Measurements from ENCODE around the gene DEPDC5.

Gene DEPDC5

GRCh38 chr22:31895411-31896123, 141.7 kb downstream of the DEPDC5 start:
- no peak for DNase-seq (ENCODE audit: low spot score)

- DNase-seq (ENCODE audit: low spot score), result no peak
Observed at GRCh38 chr22:31896472-31896871, 142.7 kb downstream of the DEPDC5 start.

- no peak for DNase-seq (ENCODE audit: low spot score)
Observed at GRCh38 chr22:31897842-31898805, 144.3 kb downstream of the DEPDC5 start.

DNA sequence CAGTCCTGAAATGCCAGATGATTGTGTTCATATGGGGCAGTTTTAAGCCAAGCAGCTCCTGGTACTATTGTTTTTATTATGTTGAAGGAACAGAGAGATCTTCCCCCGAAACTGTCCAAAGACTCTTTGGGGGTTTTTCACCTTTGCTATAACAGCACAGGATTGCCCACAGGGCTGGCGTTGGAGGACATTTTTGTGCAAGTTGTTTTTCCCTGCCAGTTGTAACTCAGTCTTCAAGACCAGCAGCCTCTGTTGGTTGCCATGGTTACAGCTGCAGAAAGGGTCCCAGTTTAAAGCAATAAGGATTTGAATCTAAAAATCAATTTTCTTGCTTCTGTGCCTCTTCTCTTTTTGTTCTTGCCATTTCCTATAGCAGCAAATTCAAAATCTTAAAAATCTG, 145.1 kb downstream of the DEPDC5 start:
- no peak for DNase-seq (ENCODE audit: low spot score)

- DNase-seq (ENCODE audit: low spot score), result no peak
Observed at GRCh38 chr22:31899669-31900068, 145.8 kb downstream of the DEPDC5 start.

GRCh38 chr22:31901388-31902137, 147.7 kb downstream of the DEPDC5 start:
- no peak for DNase-seq (ENCODE audit: low spot score)

DNA sequence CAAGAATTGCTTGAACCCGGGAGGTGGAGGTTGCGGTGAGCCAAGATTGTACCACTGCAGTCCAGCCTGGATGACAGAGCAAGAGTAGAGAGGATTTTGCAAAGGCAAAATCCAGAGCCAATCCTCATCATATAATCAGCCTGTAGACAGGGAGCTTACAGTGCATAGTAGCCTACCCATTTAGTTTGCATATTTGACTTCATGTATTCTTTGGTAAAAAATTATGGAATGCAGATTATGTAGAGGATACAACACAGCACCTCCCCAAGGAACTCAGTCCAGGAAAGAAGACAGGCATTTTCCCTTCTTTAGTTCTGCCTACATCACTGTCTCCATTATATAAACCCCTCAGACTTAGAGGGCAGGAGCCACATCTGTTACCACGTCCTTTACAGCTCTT, 150.8 kb downstream of the DEPDC5 start:
- DNase-seq (ENCODE audit: low spot score), result no peak

- no peak for DNase-seq (ENCODE audit: low spot score)
Observed at GRCh38 chr22:31905356-31905755, 151.5 kb downstream of the DEPDC5 start.

DNA sequence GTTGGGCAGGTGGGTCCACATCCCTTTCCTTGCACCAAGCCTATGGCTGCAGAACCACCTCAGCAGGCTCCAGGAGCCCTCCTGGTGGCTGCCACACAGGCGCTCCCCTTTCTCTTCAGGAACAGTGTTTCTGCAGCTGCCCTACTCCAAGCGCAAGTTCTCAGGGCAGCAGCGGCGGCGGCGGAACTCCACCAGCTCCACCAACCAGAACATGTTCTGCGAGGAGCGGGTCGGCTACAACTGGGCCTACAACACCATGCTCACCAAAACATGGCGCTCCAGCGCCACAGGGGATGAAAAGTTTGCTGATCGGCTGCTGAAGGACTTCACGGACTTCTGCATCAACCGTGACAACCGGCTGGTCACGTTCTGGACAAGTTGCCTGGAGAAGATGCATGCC, 152.3 kb downstream of the DEPDC5 start:
- DNase-seq (ENCODE audit: low spot score), result no peak

DNA sequence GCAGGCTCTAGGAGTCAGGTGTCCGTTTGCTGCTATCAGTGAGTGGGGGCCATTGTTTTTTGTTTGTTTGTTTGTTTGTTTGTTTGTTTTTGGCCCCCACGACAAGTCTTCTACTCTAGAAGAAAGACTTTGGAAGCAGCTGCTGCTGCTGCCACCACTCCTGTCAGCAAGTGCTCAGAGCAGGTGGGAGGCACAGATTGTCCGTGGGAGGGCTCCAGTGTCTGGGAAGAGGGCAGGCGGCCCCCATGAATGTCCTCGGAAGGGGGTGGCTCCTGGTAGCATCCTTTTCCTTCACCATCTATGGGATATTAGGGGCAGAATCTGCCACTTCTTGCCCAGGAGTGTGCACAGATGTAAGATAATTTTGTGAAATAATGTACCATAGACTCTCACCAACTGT, 152.8 kb downstream of the DEPDC5 start:
- DNase-seq (ENCODE audit: low spot score), result no peak

DNA sequence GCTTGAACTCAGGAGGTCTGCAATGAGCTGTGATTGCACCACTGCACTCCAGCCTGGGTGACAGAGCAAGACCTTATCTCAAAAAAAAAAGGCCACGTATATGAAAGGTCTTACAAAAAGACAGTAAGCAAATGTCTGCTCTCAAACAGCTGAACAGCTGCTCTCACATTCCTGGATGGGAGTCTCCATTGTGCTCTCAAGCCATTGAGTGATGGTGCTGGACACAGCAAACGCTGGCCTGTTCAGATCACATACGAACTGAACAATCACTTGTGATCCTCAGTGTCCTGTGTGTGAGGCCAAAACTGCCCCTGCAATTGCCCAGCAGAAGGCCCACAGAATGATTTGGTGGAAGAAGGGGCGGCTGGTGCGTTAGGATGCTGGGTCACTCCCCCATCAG, 156.2 kb downstream of the DEPDC5 start:
- no peak for DNase-seq (ENCODE audit: low spot score)

GRCh38 chr22:31911565-31912406, 158.0 kb downstream of the DEPDC5 start:
- no peak for DNase-seq (ENCODE audit: low spot score)

DNA sequence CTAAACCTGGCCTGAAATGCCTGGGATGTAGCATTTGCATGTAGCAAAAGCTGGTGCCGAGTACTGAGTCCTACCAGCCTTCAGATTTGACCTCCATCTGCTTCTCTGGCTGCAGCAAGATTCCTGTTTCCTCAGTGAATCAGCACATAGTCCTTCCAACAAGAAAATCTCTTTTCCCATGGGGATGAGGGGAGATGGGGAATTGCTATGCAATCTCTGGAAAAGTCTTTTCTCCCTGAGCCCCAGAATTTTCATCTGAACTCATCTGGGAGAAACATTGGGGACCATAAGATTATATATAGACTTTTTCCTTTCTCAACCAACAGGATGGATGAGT, 158.6 kb downstream of the DEPDC5 start:
- DNase-seq (ENCODE audit: low spot score), result no peak

DNA sequence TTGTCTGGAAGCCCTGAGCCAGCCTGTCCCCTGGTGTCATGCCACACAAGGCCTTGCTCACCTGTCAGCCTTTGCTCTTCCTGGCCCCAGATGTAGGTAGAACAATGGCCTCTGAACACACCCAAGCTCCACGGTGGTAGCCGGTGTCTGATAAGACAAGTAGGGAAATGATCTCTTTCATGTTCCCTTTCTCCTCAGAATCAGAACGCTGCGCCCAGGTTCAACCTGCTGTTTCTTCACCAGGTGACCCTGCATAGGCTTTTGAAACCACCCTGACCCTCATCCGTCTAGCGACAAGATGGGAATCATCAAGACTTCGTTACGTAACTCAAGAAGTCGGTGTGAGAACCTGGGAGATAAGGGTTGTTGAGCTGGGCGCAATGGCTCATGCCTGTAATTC, 161.8 kb downstream of the DEPDC5 start:
- no peak for DNase-seq (ENCODE audit: low spot score)

DNA sequence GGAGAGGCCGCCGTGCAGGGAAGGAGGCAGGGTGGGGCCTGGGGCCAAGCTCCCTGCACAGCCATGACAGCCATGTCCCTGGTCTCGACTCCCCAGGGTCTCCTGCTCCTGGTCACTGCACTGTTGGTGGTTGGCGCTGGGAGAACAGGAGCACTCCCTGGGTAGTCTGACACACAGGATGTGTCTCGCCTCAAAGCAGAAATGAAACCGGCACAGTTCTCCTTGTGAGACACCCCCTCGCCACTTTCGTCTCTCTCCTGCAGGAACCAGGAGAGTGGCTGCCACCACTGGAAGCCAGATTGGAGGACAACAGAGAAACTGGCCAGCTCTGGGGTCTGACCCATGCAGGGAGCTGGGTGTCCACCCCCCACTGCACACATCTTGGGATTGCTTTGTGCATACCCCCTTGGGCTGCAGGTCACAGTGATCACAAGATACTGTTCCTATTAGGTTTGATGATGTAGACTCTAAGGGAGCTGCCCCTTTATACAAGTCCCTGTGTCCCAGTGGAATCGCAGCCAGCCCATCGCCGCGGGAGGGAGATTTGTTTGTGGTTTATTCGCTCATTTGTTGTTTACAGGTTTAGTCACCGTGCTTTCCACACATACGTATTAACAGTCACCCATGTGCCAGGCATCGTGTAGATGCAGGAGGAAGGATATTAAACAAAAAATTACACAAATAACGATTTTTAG, 163.6 kb downstream of the DEPDC5 start:
- no peak for DNase-seq (ENCODE audit: low spot score)

- DNase-seq (ENCODE audit: low spot score), result no peak
Observed at GRCh38 chr22:31919730-31920129, 165.9 kb downstream of the DEPDC5 start.

- no peak for DNase-seq (ENCODE audit: low spot score)
Observed at GRCh38 chr22:31920306-31920705, 166.5 kb downstream of the DEPDC5 start.

GRCh38 chr22:31921106-31921505, 167.3 kb downstream of the DEPDC5 start:
- DNase-seq (ENCODE audit: low spot score), result no peak

GRCh38 chr22:31922534-31922933, 168.7 kb downstream of the DEPDC5 start:
- no peak for DNase-seq (ENCODE audit: low spot score)

- DNase-seq (ENCODE audit: low spot score), result no peak
Observed at GRCh38 chr22:31923136-31923535, 169.3 kb downstream of the DEPDC5 start.

- DNase-seq (ENCODE audit: low spot score), result no peak
Observed at GRCh38 chr22:31923747-31924146, 169.9 kb downstream of the DEPDC5 start.
